H9 (cell line): ENCODE data around the gene MAST4. TPM values are rescaled to one million over a fixed set of nuclear protein-coding genes. Genes with fewer than 3 reads are reported as not detected.

Source experiments
- DNase-seq: peaks from one replicate; pipeline ENCODE4 v3.0.0-alpha.2; 2017
- H2AFZ ChIP-seq: one replicate; pipeline ENCODE4 v1.6.1; 2013; ENCODE audit warnings: mild to moderate bottlenecking, low read length, control low read depth, moderate library complexity
- H2AK5ac ChIP-seq: 2 replicates; pipeline ENCODE4 v1.6.1; 2013; ENCODE audit warnings: low read length, control low read depth, mixed read lengths; ENCODE audit not compliant: insufficient read length
- H2BK120ac ChIP-seq: one replicate; pipeline ENCODE4 v1.6.1; 2013; ENCODE audit warnings: low read depth, mild to moderate bottlenecking, low read length, control low read depth, inconsistent platforms; ENCODE audit not compliant: poor library complexity, severe bottlenecking
- H2BK12ac ChIP-seq: 2 replicates; pipeline ENCODE4 v1.6.1; 2013; ENCODE audit warnings: low read length, control low read depth, mixed read lengths, low read depth; ENCODE audit not compliant: insufficient read length
- H2BK15ac ChIP-seq: 2 replicates; pipeline ENCODE4 v1.6.1; 2013; ENCODE audit warnings: low read depth, low read length, control low read depth
- H2BK20ac ChIP-seq: one replicate; pipeline ENCODE4 v1.6.1; 2013; ENCODE audit warnings: low read depth, mild to moderate bottlenecking, low read length, control low read depth, inconsistent platforms; ENCODE audit not compliant: poor library complexity, severe bottlenecking
- H2BK5ac ChIP-seq: 2 replicates; pipeline ENCODE4 v1.6.1; 2013; ENCODE audit warnings: low read length, control low read depth, mixed read lengths; ENCODE audit not compliant: insufficient read length
- H3K14ac ChIP-seq: 2 replicates; pipeline ENCODE4 v1.6.1; 2013; ENCODE audit warnings: low read length, control low read depth; ENCODE audit not compliant: insufficient read depth
- H3K18ac ChIP-seq: 2 replicates; pipeline ENCODE4 v1.6.1; 2013; ENCODE audit warnings: low read depth, mild to moderate bottlenecking, mixed read lengths, low read length, control low read depth; ENCODE audit not compliant: insufficient read length
- H3K23ac ChIP-seq: 2 replicates; pipeline ENCODE4 v1.6.1; 2013; ENCODE audit warnings: low read length, control low read depth, mixed read lengths, low read depth; ENCODE audit not compliant: insufficient read length
- H3K23me2 ChIP-seq: 2 replicates; pipeline ENCODE4 v1.6.1; 2013; ENCODE audit warnings: low read depth, mild to moderate bottlenecking, mixed read lengths, low read length, control low read depth; ENCODE audit not compliant: insufficient read length, poor library complexity, severe bottlenecking
- H3K27ac ChIP-seq: 2 replicates; pipeline ENCODE4 v1.5.1; 2013; ENCODE audit warnings: low read length, control low read depth, mixed read lengths, low read depth; ENCODE audit not compliant: insufficient read length
- H3K27me3 ChIP-seq: 2 replicates; pipeline ENCODE4 v1.6.1; 2013; ENCODE audit warnings: low read length, control low read depth, inconsistent platforms; ENCODE audit not compliant: insufficient read depth
- H3K4ac ChIP-seq: 2 replicates; pipeline ENCODE4 v1.6.1; 2013; ENCODE audit warnings: low read depth, mild to moderate bottlenecking, control low read depth, inconsistent platforms, low read length, moderate library complexity
- H3K4me1 ChIP-seq: 2 replicates; pipeline ENCODE4 v1.6.1; 2013; ENCODE audit warnings: low read length, control low read depth, inconsistent platforms; ENCODE audit not compliant: insufficient read depth
- H3K4me2 ChIP-seq: 2 replicates; pipeline ENCODE4 v1.6.1; 2013; ENCODE audit warnings: low read length, control low read depth, mixed read lengths; ENCODE audit not compliant: insufficient read length, insufficient read depth
- H3K56ac ChIP-seq: 2 replicates; pipeline ENCODE4 v1.6.1; 2013; ENCODE audit warnings: low read depth, mild to moderate bottlenecking, mixed read lengths, low read length, control low read depth; ENCODE audit not compliant: insufficient read length
- H3K79me1 ChIP-seq: 2 replicates; pipeline ENCODE4 v1.6.1; 2013; ENCODE audit warnings: low read depth, mild to moderate bottlenecking, moderate library complexity, low read length, control low read depth, inconsistent platforms; ENCODE audit not compliant: insufficient read depth, poor library complexity, severe bottlenecking
- H3K79me2 ChIP-seq: 2 replicates; pipeline ENCODE4 v1.6.1; 2013; ENCODE audit warnings: low read length, control low read depth, inconsistent platforms; ENCODE audit not compliant: insufficient read depth
- H3K9ac ChIP-seq: 2 replicates; pipeline ENCODE4 v1.6.1; 2013; ENCODE audit warnings: low read length, control low read depth, mixed read lengths; ENCODE audit not compliant: insufficient read length; ENCODE audit errors: extremely low read depth
- H3K9me3 ChIP-seq: one replicate; pipeline ENCODE4 v1.6.1; 2013; ENCODE audit warnings: low read depth, low read length, inconsistent platforms; ENCODE audit not compliant: control insufficient read depth
- H3T11ph ChIP-seq: one replicate; pipeline ENCODE4 v1.6.1; 2013; ENCODE audit warnings: mild to moderate bottlenecking, low read length, control low read depth, inconsistent platforms
- H4K20me1 ChIP-seq: one replicate; pipeline ENCODE4 v1.6.1; 2013; ENCODE audit not compliant: control insufficient read depth, insufficient read length, insufficient read depth
- H4K5ac ChIP-seq: 2 replicates; pipeline ENCODE4 v1.6.1; 2013; ENCODE audit warnings: low read depth, mild to moderate bottlenecking, mixed read lengths, low read length, control low read depth; ENCODE audit not compliant: insufficient read length
- H4K8ac ChIP-seq: replicated peaks from 2 replicates; pipeline ENCODE4 v1.6.1; 2013; ENCODE audit warnings: low read length, control low read depth, mixed read lengths, low read depth; ENCODE audit not compliant: insufficient read length
- H4K91ac ChIP-seq: 2 replicates; pipeline ENCODE4 v1.6.1; 2013; ENCODE audit warnings: low read depth, mild to moderate bottlenecking, moderate library complexity, mixed read lengths, low read length, control low read depth; ENCODE audit not compliant: insufficient read length
- H3K27ac Mint-ChIP-seq, 3 experiments: 2 replicates in 2 of 3; 3 replicates in 1 of 3; pipeline ENCODE4 v1.8.0; 2020 to 2021; ENCODE audit warnings: mixed read lengths in 3 of 3, mild to moderate bottlenecking in 1 of 3, moderate library complexity in 1 of 3
- H3K27me3 Mint-ChIP-seq: 2 replicates; pipeline ENCODE4 v1.8.0; 2021; ENCODE audit warnings: low read depth, mild to moderate bottlenecking, moderate library complexity, mixed read lengths
- H3K36me3 Mint-ChIP-seq, 3 experiments: 2 replicates in 2 of 3; 3 replicates in 1 of 3; pipeline ENCODE4 v1.8.0; 2020 to 2021; ENCODE audit warnings: low read depth in 3 of 3, mixed read lengths in 3 of 3; ENCODE audit not compliant: insufficient read depth in 1 of 3
- H3K4me1 Mint-ChIP-seq, 2 experiments: 2 replicates each; pipeline ENCODE4 v1.8.0; 2020; ENCODE audit warnings: mixed read lengths in 2 of 2
- H3K4me3 Mint-ChIP-seq, 2 experiments: 2 replicates in 1 of 2; 3 replicates in 1 of 2; pipeline ENCODE4 v1.8.0; 2020 to 2021; ENCODE audit warnings: mild to moderate bottlenecking in 2 of 2, mixed read lengths in 2 of 2, moderate library complexity in 1 of 2
- H3K9me3 Mint-ChIP-seq, 2 experiments: 2 replicates in 1 of 2; 3 replicates in 1 of 2; pipeline ENCODE4 v1.8.0; 2020; ENCODE audit warnings: mild to moderate bottlenecking in 2 of 2, mixed read lengths in 2 of 2, moderate library complexity in 1 of 2
- CTCF ChIP-seq: fragments of 200-600 bp; sonication (generic); conservative IDR thresholded peaks from 3 replicates; pipeline ENCODE4 v1.8.0; 2021; ENCODE audit warnings: antibody characterized with exemption, mild to moderate bottlenecking
- WGBS: extraction: QIAGEN DNeasy Blood & Tissue Kit; methylation state at CpG from one replicate; pipeline ENCODE4 v1.1.7; 2013; ENCODE audit warnings: missing lambda C conversion rate, low lambda C conversion rate, mixed read lengths; ENCODE audit not compliant: insufficient read length; ENCODE audit errors: extremely low coverage; 5-methylcytosine and 5-hydroxymethylcytosine counted together
- total RNA-seq: library from RNA; stranded (reverse); gene quantifications from 2 replicates; pipeline ENCODE4 v1.2.1, GENCODE V29; 2021

The MAST4 gene
- total RNA-seq, 1 experiment from 2014 or later = 3.7 TPM

- no peak overlapping the region for H3K27ac Mint-ChIP-seq
Observed at GRCh38 chr5:66551945-66552344, 44.2 kb upstream of the MAST4 start.

More at GRCh38 chr5:66551945-66552344, 44.2 kb upstream of the MAST4 start:
- Histone ChIP-seq H3K56ac (no peak overlapping the region), H4K5ac (no peak overlapping the region), H3K23me2 (no peaks in the 10 kb centered on the region), H3K79me2 (no peaks in the 10 kb centered on the region), H4K91ac (no peak overlapping the region), H3K9me3 (no peaks in the 10 kb centered on the region), H2AFZ (no peak overlapping the region), H2BK12ac (no peak overlapping the region), H2AK5ac (no peak overlapping the region), H3K9ac (no peak overlapping the region), H3K4me1 (no peaks in the 10 kb centered on the region), H3K14ac (no peak overlapping the region), H3K79me1 (no peaks in the 10 kb centered on the region), H3K23ac (no peak overlapping the region), H3K27me3 (no peaks in the 10 kb centered on the region), H3T11ph (no peak overlapping the region), H2BK20ac (no peak overlapping the region), H2BK120ac (no peak overlapping the region), H4K8ac (no peak overlapping the region), H3K4me2 (no peak overlapping the region), H3K4ac (no peak overlapping the region), H3K18ac (no peak overlapping the region), H3K27ac (no peak overlapping the region), H4K20me1 (no peaks in the 10 kb centered on the region), H2BK5ac (no peak overlapping the region), H2BK15ac (no peak overlapping the region)
- H3K36me3 Mint-ChIP-seq = peaks cover 3 to 19% (median 4%) of the 10 kb centered on the region in 3 experiments; a peak in 5 of 7 replicates
- H3K4me3 Mint-ChIP-seq = no peak overlapping the region
- DNase-seq = no peak
- peaks cover 20 to 31% of the 10 kb centered on the region in 2 experiments for H3K9me3 Mint-ChIP-seq
- peaks cover 0 to 2% of the 10 kb centered on the region in 2 experiments; a peak in 1 of 4 replicates for H3K4me1 Mint-ChIP-seq
- no CpG with 5 or more reads among the region's 1 CpG for WGBS
- no peaks in the 10 kb centered on the region for H3K27me3 Mint-ChIP-seq
- TF ChIP-seq CTCF = no peak
